Measurements from ENCODE around the gene GPC3.

GRCh38 chrX:133892337-133892736, 93.1 kb downstream of the GPC3 start:
- TF ChIP-seq EZH2phosphoT487 (IDR thresholded peaks at IDR 0.05): no peak
- TF ChIP-seq CTCF (IDR thresholded peaks at IDR 0.05): no peak
